Prostate gland (tissue), 2 donors: Measurements from ENCODE around the gene ZSWIM9.

Source experiments
- POLR2A ChIP-seq: fragments of 450-650 bp; IDR thresholded peaks from one replicate; pipeline ENCODE4 v1.6.1; 2016; ENCODE audit warnings: antibody characterized with exemption, mild to moderate bottlenecking
- POLR2AphosphoS5 ChIP-seq: sonication (generic); formaldehyde crosslinking; IDR thresholded peaks from one replicate; pipeline ENCODE4 v1.6.1; 2017; ENCODE audit warnings: antibody characterized with exemption
- TF ChIP-seq, protein P1 (sequence below), 4 experiments: fragments of 200-600 bp in 2 of 4; fragments of 450-650 bp in 2 of 4; sonication (generic) in 2 of 4; IDR thresholded peaks; 1 replicate in 3 of 4; 2 replicates in 1 of 4; pipeline ENCODE4 v1.5.1; 2016 to 2019; ENCODE audit warnings: antibody characterized with exemption in 4 of 4, mild to moderate bottlenecking in 2 of 4, moderate library complexity in 2 of 4

DNA sequence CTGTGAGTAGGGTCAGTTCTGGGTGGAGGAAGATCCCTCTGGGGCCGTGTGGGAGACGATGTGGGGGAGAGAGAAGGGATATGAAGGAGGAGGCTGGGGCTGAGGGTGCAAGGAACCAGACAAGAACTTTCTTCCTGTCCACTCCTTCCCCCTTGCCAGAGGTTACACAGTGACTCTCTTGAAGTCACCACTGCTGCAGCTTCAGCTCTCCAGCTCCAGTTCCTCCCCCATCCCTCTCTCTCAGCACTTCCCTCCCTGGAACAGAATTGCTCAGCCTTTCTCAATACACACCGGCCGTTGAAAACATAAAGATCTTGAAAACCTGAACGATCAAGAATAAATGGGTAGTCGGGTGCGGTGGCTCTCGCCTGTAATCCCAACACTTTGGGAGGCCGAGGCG, 5.1 kb downstream of the ZSWIM9 start:
- no peak for TF ChIP-seq POLR2AphosphoS5
- TF ChIP-seq, protein P1, sequence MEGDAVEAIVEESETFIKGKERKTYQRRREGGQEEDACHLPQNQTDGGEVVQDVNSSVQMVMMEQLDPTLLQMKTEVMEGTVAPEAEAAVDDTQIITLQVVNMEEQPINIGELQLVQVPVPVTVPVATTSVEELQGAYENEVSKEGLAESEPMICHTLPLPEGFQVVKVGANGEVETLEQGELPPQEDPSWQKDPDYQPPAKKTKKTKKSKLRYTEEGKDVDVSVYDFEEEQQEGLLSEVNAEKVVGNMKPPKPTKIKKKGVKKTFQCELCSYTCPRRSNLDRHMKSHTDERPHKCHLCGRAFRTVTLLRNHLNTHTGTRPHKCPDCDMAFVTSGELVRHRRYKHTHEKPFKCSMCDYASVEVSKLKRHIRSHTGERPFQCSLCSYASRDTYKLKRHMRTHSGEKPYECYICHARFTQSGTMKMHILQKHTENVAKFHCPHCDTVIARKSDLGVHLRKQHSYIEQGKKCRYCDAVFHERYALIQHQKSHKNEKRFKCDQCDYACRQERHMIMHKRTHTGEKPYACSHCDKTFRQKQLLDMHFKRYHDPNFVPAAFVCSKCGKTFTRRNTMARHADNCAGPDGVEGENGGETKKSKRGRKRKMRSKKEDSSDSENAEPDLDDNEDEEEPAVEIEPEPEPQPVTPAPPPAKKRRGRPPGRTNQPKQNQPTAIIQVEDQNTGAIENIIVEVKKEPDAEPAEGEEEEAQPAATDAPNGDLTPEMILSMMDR (IDR thresholded peaks at IDR 0.05): no peak
- TF ChIP-seq POLR2A: no peak
